Astrocyte of the cerebellum (primary cell): ENCODE measurements around the gene TTC5.
"Not testable (repeated sequence)": the region's sequence is repeated elsewhere in the genome, so short reads cannot be mapped to it uniquely, and the experiment has no call there.

Source experiments
- DNase-seq: peaks from one replicate; pipeline ENCODE4 v3.0.0-alpha.2; 2011; ENCODE audit warnings: low read depth
- H3K4me3 ChIP-seq: 2 replicates; pipeline ENCODE4 v1.5.1; 2011; ENCODE audit warnings: mild to moderate bottlenecking, low read depth, low read length, moderate library complexity
- CTCF ChIP-seq: IDR thresholded peaks from 2 replicates; pipeline ENCODE4 v1.5.1; 2012; ENCODE audit warnings: low read length, low read depth, moderate library complexity, mild to moderate bottlenecking; ENCODE audit errors: missing control alignments
- in situ Hi-C: cut with HindIII; loops from 2 replicates; pipeline ENCODE4 v1.10.0; 2017; ENCODE audit warnings: low sequenced_read_pairs

TTC5 gene

GRCh38 chr14:20343862-20344220, 38.1 kb upstream of the TTC5 start:
- in situ Hi-C loops = no loop called here
- TF ChIP-seq CTCF = no peak
- peak overlapping the region; percentile 64 for H3K4me3 ChIP-seq
- no peak for DNase-seq

GRCh38 chr14:20343092-20343861, 37.5 kb upstream of the TTC5 start, which contains the start of gene PARP2:
Gene PARP2 (plus strand): TSS chr14:20343635. CDS start chr14:20343642, 7 bp downstream.
- peak; percentile 98 for DNase-seq
- in situ Hi-C loops = no loop called here
- peak within 1 kb of the TSS; percentile 64 for H3K4me3 ChIP-seq
- TF ChIP-seq CTCF = no peak

GRCh38 chr14:20341646-20342045, 35.9 kb upstream of the TTC5 start:
- no peak for TF ChIP-seq CTCF
- in situ Hi-C loops = no loop called here
- H3K4me3 ChIP-seq = peak overlapping the region; percentile 64
- DNase-seq = no peak

DNA sequence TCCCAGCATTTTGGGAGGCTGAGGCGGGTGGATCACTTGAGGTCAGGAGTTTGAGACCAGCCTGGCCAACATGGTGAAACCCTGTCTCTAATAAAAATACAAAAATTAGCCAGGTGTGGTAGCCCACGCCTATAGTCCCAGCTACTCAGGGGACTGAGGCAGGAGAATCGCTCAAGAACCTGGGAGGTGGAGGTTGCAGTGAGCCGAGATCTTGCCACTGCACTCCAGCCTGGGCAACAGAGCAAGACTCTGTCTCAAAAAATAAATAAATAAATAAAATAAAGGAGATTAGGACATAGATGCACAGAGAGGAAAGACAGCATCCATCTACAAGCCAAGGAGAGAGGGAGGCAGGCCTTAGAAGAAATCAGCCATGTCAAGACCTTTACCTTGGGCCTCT, 35.3 kb upstream of the TTC5 start:
- DNase-seq, in situ Hi-C loops: not testable (repeated sequence)

GRCh38 chr14:20334017-20334416, 28.3 kb upstream of the TTC5 start:
- in situ Hi-C loops = no loop called here
- DNase-seq = no peak
- no peak for TF ChIP-seq CTCF

More for the DNA sequence above, 35.3 kb upstream of the TTC5 start:
- not testable (repeated sequence) for H3K4me3 ChIP-seq

DNA sequence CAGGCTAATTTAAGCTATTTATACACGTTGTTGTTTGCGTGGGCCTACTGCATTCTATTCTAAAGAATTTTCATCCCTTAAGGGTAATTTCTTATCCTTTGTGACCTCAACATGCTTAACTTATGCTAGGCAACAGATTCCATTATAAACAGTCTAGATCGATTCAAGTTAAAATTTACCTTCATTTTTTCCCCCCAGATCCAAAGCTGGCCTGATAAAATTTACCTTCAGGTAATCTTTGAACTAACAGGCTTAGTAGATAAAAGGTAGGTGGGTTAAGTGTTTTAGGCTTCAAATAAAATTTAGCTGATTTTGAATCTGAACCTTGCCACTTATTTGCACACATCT, 27.7 kb upstream of the TTC5 start:
- no peak for TF ChIP-seq CTCF
- H3K4me3 ChIP-seq = peak overlapping the region; percentile 76
- DNase-seq = no peak

More at GRCh38 chr14:20334017-20334416, 28.3 kb upstream of the TTC5 start:
- H3K4me3 ChIP-seq = no peak overlapping the region

GRCh38 chr14:20332788-20333493, 27.2 kb upstream of the TTC5 start, which contains the start of gene CCNB1IP1:
Gene CCNB1IP1 (minus strand): TSS chr14:20333279. CDS start chr14:20316523, 16,756 bp downstream.
- peak; percentile 70 for DNase-seq
- TF ChIP-seq CTCF = no peak

More for the DNA sequence above, 27.7 kb upstream of the TTC5 start:
- in situ Hi-C loops = no loop called here

More at GRCh38 chr14:20332788-20333493, 27.2 kb upstream of the TTC5 start, which contains the start of gene CCNB1IP1:
- in situ Hi-C loops = no loop called here
- peak within 1 kb of the TSS; percentile 76 for H3K4me3 ChIP-seq
